GM23248 (cell line): Measurements from ENCODE around the gene KCNJ13. TPM values are rescaled to one million over a fixed set of nuclear protein-coding genes. Genes with fewer than 3 reads are reported as not detected.

ENCODE experiments used
- polyA plus RNA-seq: library from polyadenylated mRNA; unstranded; fragments of >200 nt; fragmentation: Nextera tagmentation; extraction: Ambion mirVana; gene quantifications from 2 replicates; pipeline ENCODE4 v1.2.1, GENCODE V29; 2016
- small RNA-seq: library from RNA; depleted of rRNA; stranded (forward); fragments of <200 nt; gene quantifications from one replicate; pipeline ENCODE3, GENCODE V24; 2014; ENCODE audit warnings: low read depth, low replicate concordance
- total RNA-seq: library from RNA; depleted of rRNA; stranded (reverse); fragments of >200 nt; shearing (Covaris generic); gene quantifications from 2 replicates; pipeline ENCODE4 v1.2.3, GENCODE V29; 2014; rRNA removed

The KCNJ13 gene
- total and polyA plus RNA-seq, 2 experiments from 2014 or later = 0.21 TPM; not detected in 1

Small RNA genes lying within 50 kb of the gene (small RNA-seq; reads per million reads assigned to genes)
- gene RNU6-107P = not detected

Other genes with a start within 250 kb of the KCNJ13 start
- gene CHRNG, start 236.9 kb downstream of the KCNJ13 start, total RNA-seq = not detected in 2 replicates
- gene CHRNG, start 236.9 kb downstream of the KCNJ13 start, polyA plus RNA-seq = not detected in 2 replicates
- gene TIGD1, start 226.0 kb downstream of the KCNJ13 start, total RNA-seq = 2.0 and 4.3 TPM in 2 replicates
- 3.2 and 3.6 TPM in 2 replicates for gene TIGD1, start 226.0 kb downstream of the KCNJ13 start, polyA plus RNA-seq
- gene EIF4E2, start 225.9 kb downstream of the KCNJ13 start, total RNA-seq = 82.8 and 98.5 TPM in 2 replicates
- gene EIF4E2, start 225.9 kb downstream of the KCNJ13 start, polyA plus RNA-seq = 147 and 150 TPM in 2 replicates
- not detected in 2 replicates for gene EFHD1, start 143.0 kb downstream of the KCNJ13 start, total RNA-seq
- not detected in 2 replicates for gene EFHD1, start 143.0 kb downstream of the KCNJ13 start, polyA plus RNA-seq
- gene GIGYF2, start 79.2 kb downstream of the KCNJ13 start, total RNA-seq = 35.2 and 69.0 TPM in 2 replicates
- gene GIGYF2, start 79.2 kb downstream of the KCNJ13 start, polyA plus RNA-seq = 26.1 and 27.2 TPM in 2 replicates
- 0.63 TPM in 1 of 2 replicates, not detected in the other for gene SNORC, start 93.7 kb upstream of the KCNJ13 start, total RNA-seq
- 0.39 TPM in 1 of 2 replicates, not detected in the other for gene SNORC, start 93.7 kb upstream of the KCNJ13 start, polyA plus RNA-seq
- 0.43 TPM in 1 of 2 replicates, not detected in the other for gene NGEF, start 236.7 kb upstream of the KCNJ13 start, total RNA-seq
- 0.35 TPM in 1 of 2 replicates, not detected in the other for gene NGEF, start 236.7 kb upstream of the KCNJ13 start, polyA plus RNA-seq